Activated CD4-positive, alpha-beta T cell treated with anti-CD3 and anti-CD28 coated beads for 4 hours (primary cell): ENCODE results near the gene PTGES2.

Experiments used
- DNase-seq, 2 donors: peaks; one replicate each; pipeline ENCODE4 v3.0.0-alpha.2; 2020

PTGES2 gene

GRCh38 chr9:128153060-128153946, 25.8 kb upstream of the PTGES2 start:
- DNase-seq = no peak

GRCh38 chr9:128152133-128153059, 24.9 kb upstream of the PTGES2 start:
- DNase-seq = no peak

GRCh38 chr9:128151309-128152132, 24.0 kb upstream of the PTGES2 start:
- no peak for DNase-seq

- DNase-seq = no peak
Measured at GRCh38 chr9:128150594-128151308, 23.2 kb upstream of the PTGES2 start.

- no peak for DNase-seq
Measured at GRCh38 chr9:128149951-128150593, 22.5 kb upstream of the PTGES2 start.

GRCh38 chr9:128149001-128149701, 21.6 kb upstream of the PTGES2 start, which contains the start of gene LCN2:
Gene LCN2 (plus strand): TSS chr9:128149453. CDS start chr9:128149526, 73 bp downstream.
- no peak for DNase-seq

- DNase-seq = no peak
Measured at GRCh38 chr9:128148509-128149000, 21.0 kb upstream of the PTGES2 start.

GRCh38 chr9:128146591-128147120, 19.1 kb upstream of the PTGES2 start:
- no peak for DNase-seq

GRCh38 chr9:128145951-128146351, 18.4 kb upstream of the PTGES2 start:
- no peak for DNase-seq

GRCh38 chr9:128145536-128145935, 18.0 kb upstream of the PTGES2 start:
- no peak for DNase-seq

- no peak for DNase-seq
Measured at GRCh38 chr9:128144239-128145181, 17.0 kb upstream of the PTGES2 start.

- DNase-seq = no peak
Measured at GRCh38 chr9:128143525-128144238, 16.2 kb upstream of the PTGES2 start.

GRCh38 chr9:128142596-128142995, 15.1 kb upstream of the PTGES2 start:
- DNase-seq = no peak

- DNase-seq = no peak
Measured at GRCh38 chr9:128142061-128142460, 14.5 kb upstream of the PTGES2 start.

GRCh38 chr9:128141604-128142003, 14.1 kb upstream of the PTGES2 start:
- no peak for DNase-seq

- DNase-seq = no peak
Measured at GRCh38 chr9:128139621-128140020, 12.1 kb upstream of the PTGES2 start.

GRCh38 chr9:128138001-128138400, 10.5 kb upstream of the PTGES2 start:
- DNase-seq = no peak
